ENCODE results near the gene INTS13.

DNA sequence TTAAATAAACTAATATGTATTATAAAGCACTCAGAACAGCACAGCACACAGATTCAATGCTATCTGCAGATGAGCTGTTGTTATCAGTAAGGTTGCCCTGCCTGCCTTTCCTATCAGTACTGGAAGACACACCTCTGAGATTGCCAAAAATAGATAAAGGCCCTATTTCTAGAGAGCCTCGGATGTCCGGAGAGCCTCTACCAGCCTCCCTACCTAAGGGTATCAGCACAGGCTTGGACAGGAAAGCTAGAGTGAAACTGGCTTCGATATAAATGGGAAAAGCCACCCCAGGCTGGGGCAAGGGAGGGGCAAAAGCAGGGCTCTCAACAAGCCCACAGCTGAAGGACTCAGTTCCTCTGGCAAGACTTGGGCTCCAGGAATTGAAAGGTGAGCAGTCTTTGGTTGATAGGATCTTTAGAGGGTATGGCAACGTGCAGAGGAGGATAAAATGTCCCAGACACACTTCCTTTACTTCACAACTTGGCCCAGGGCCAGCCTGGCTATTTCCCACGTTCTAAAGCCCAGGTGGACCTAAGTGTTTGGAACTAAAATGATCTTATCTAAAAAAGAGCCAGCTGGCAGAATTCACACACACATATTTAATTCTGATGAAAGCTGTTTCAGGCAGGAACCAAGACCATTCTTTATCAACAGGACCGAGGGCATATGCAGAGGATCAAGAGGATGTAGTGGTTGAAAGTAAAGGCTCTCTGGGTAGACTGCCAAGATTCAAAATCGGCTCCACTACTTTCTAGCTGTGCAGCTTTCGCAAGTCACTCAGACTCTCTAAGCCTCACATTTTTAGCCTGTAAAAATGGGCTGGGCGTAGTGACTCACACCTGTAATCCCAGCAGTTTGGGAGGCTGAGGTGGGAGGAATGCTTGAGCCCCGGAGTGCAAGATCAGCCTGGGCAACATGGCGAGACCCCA lies 67.0 kb downstream of the INTS13 start:
- TF ChIP-seq, protein P1, sequence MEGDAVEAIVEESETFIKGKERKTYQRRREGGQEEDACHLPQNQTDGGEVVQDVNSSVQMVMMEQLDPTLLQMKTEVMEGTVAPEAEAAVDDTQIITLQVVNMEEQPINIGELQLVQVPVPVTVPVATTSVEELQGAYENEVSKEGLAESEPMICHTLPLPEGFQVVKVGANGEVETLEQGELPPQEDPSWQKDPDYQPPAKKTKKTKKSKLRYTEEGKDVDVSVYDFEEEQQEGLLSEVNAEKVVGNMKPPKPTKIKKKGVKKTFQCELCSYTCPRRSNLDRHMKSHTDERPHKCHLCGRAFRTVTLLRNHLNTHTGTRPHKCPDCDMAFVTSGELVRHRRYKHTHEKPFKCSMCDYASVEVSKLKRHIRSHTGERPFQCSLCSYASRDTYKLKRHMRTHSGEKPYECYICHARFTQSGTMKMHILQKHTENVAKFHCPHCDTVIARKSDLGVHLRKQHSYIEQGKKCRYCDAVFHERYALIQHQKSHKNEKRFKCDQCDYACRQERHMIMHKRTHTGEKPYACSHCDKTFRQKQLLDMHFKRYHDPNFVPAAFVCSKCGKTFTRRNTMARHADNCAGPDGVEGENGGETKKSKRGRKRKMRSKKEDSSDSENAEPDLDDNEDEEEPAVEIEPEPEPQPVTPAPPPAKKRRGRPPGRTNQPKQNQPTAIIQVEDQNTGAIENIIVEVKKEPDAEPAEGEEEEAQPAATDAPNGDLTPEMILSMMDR (IDR thresholded peaks at IDR 0.05; ENCODE audit: low read depth, low read length): no peak
- TF ChIP-seq POLR2A (IDR thresholded peaks at IDR 0.05; ENCODE audit: extremely low read depth, insufficient read length) (no peak), MYC (IDR thresholded peaks at IDR 0.05; ENCODE audit: low read depth, low read length) (no peak)
- TF ChIP-seq, protein P2, sequence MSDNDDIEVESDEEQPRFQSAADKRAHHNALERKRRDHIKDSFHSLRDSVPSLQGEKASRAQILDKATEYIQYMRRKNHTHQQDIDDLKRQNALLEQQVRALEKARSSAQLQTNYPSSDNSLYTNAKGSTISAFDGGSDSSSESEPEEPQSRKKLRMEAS (IDR thresholded peaks at IDR 0.05; ENCODE audit: low read depth, low read length): no peak
